ENCODE results near the gene RNF113B. TPM values are rescaled to one million over a fixed set of nuclear protein-coding genes. Genes with fewer than 3 reads are reported as not detected.

Gene RNF113B
- total and polyA plus RNA-seq, 2 donors (not counting 1 experiment from before 2014, with no cell fraction given), result not detected

GRCh38 chr13:98225036-98225940, 48.2 kb upstream of the RNF113B start:
- Mint-ChIP-seq H3K4me3 (no peak overlapping the region), H3K27me3 (peaks cover 3% of the 10 kb centered on the region), H3K27ac (no peak overlapping the region), H3K4me1 (no peaks in the 10 kb centered on the region), H3K9me3 (ENCODE audit: insufficient read depth) (no peaks in the 10 kb centered on the region)
- WGBS (ENCODE audit: insufficient coverage), result 93% methylated on average over 13 of the region's 20 CpGs
- intact Hi-C loops (cut with micrococcal nuclease), result no loop called here
- no peaks in the 10 kb centered on the region for H3K79me2 ChIP-seq (ENCODE audit: control insufficient read depth, insufficient read depth, low read length)
- H4K20me1 ChIP-seq (ENCODE audit: control insufficient read depth, insufficient read depth, low read length, poor library complexity, severe bottlenecking), result no peaks in the 10 kb centered on the region
- no peaks in the 10 kb centered on the region for H3K4me1 ChIP-seq (ENCODE audit: control insufficient read depth in 2 of 2, insufficient read depth in 2 of 2, low read length in 2 of 2)
- no peak overlapping the region for H3K27ac ChIP-seq (ENCODE audit: low read length in 2 of 2)
- H2AFZ ChIP-seq (ENCODE audit: insufficient read depth, low read depth, low read length, poor library complexity, severe bottlenecking), result no peak overlapping the region
- ATAC-seq (ENCODE audit: low read depth) (no peak), DNase-seq (no peak)
- H3K9me3 ChIP-seq (ENCODE audit: control extremely low read depth in 1 of 3, control insufficient read depth in 2 of 3, insufficient read depth in 1 of 3, low read length in 2 of 3), result no peaks in the 10 kb centered on the region
- ChIA-PET CTCF (no interaction called here), POLR2A (no interaction called here)
- no peak overlapping the region for H3K4me2 ChIP-seq (replicated peaks; ENCODE audit: low read depth, low read length, poor library complexity, severe bottlenecking)
- no peak for TF ChIP-seq EZH2 (IDR thresholded peaks at IDR 0.05; ENCODE audit: borderline replicate concordance, insufficient read depth, low read depth, low read length, poor library complexity, severe bottlenecking)
- TF ChIP-seq, protein P1, sequence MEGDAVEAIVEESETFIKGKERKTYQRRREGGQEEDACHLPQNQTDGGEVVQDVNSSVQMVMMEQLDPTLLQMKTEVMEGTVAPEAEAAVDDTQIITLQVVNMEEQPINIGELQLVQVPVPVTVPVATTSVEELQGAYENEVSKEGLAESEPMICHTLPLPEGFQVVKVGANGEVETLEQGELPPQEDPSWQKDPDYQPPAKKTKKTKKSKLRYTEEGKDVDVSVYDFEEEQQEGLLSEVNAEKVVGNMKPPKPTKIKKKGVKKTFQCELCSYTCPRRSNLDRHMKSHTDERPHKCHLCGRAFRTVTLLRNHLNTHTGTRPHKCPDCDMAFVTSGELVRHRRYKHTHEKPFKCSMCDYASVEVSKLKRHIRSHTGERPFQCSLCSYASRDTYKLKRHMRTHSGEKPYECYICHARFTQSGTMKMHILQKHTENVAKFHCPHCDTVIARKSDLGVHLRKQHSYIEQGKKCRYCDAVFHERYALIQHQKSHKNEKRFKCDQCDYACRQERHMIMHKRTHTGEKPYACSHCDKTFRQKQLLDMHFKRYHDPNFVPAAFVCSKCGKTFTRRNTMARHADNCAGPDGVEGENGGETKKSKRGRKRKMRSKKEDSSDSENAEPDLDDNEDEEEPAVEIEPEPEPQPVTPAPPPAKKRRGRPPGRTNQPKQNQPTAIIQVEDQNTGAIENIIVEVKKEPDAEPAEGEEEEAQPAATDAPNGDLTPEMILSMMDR (IDR thresholded peaks at IDR 0.05), result no peak
- H3K27me3 ChIP-seq (replicated peaks in 1 of 4; ENCODE audit: control extremely low read depth in 1 of 4, control insufficient read depth in 3 of 4, insufficient read depth in 4 of 4, low read length in 3 of 4), result no peaks in the 10 kb centered on the region
- no peaks in the 10 kb centered on the region for H3K36me3 ChIP-seq (replicated peaks in 1 of 2; ENCODE audit: control extremely low read depth in 1 of 2, control insufficient read depth in 1 of 2, extremely low read depth in 1 of 2, insufficient read depth in 2 of 2, low read length in 1 of 2)
- no peak overlapping the region for H3K9ac ChIP-seq (ENCODE audit: low read length)
- no peak overlapping the region for H3K4me3 ChIP-seq (ENCODE audit: control extremely low read depth in 1 of 5, extremely low read depth in 1 of 5, insufficient read depth in 1 of 5, low read depth in 2 of 5, low read length in 4 of 5)

- H4K20me1 ChIP-seq (ENCODE audit: control insufficient read depth, insufficient read depth, low read length, poor library complexity, severe bottlenecking), result no peaks in the 10 kb centered on the region
- DNase-seq, result no peak
- H3K79me2 ChIP-seq (ENCODE audit: control insufficient read depth, insufficient read depth, low read length), result no peaks in the 10 kb centered on the region
- TF ChIP-seq EZH2 (IDR thresholded peaks at IDR 0.05; ENCODE audit: borderline replicate concordance, insufficient read depth, low read depth, low read length, poor library complexity, severe bottlenecking), result no peak
- TF ChIP-seq, protein P1 (IDR thresholded peaks at IDR 0.05), result no peak
- Mint-ChIP-seq H3K4me3 (no peak overlapping the region), H3K27ac (no peak overlapping the region), H3K27me3 (peaks cover 3% of the 10 kb centered on the region), H3K9me3 (ENCODE audit: insufficient read depth) (no peaks in the 10 kb centered on the region), H3K4me1 (no peaks in the 10 kb centered on the region)
- no peak overlapping the region for H3K9ac ChIP-seq (ENCODE audit: low read length)
- intact Hi-C loops (cut with micrococcal nuclease), result no loop called here
- H3K36me3 ChIP-seq (replicated peaks in 1 of 2; ENCODE audit: control extremely low read depth in 1 of 2, control insufficient read depth in 1 of 2, extremely low read depth in 1 of 2, insufficient read depth in 2 of 2, low read length in 1 of 2), result no peaks in the 10 kb centered on the region
- 92% methylated on average over 5 of the region's 5 CpGs for WGBS (ENCODE audit: insufficient coverage)
- no peak overlapping the region for H3K4me2 ChIP-seq (replicated peaks; ENCODE audit: low read depth, low read length, poor library complexity, severe bottlenecking)
- no peaks in the 10 kb centered on the region for H3K27me3 ChIP-seq (replicated peaks in 1 of 4; ENCODE audit: control extremely low read depth in 1 of 4, control insufficient read depth in 3 of 4, insufficient read depth in 4 of 4, low read length in 3 of 4)
- no peaks in the 10 kb centered on the region for H3K4me1 ChIP-seq (ENCODE audit: control insufficient read depth in 2 of 2, insufficient read depth in 2 of 2, low read length in 2 of 2)
- H2AFZ ChIP-seq (ENCODE audit: insufficient read depth, low read depth, low read length, poor library complexity, severe bottlenecking), result no peak overlapping the region
- H3K27ac ChIP-seq (ENCODE audit: low read length in 2 of 2), result no peak overlapping the region
- H3K4me3 ChIP-seq (ENCODE audit: control extremely low read depth in 1 of 5, extremely low read depth in 1 of 5, insufficient read depth in 1 of 5, low read depth in 2 of 5, low read length in 4 of 5), result no peak overlapping the region
- no peak for ATAC-seq (ENCODE audit: low read depth)
- CTCF ChIA-PET, result no interaction called here
- POLR2A ChIA-PET, result no interaction called here
- no peaks in the 10 kb centered on the region for H3K9me3 ChIP-seq (ENCODE audit: control extremely low read depth in 1 of 3, control insufficient read depth in 2 of 3, insufficient read depth in 1 of 3, low read length in 2 of 3)
Measured at GRCh38 chr13:98224557-98224956, 47.5 kb upstream of the RNF113B start.

Measured in B cell (primary cell).